PC-9 (cell line): ENCODE results near the gene DPEP2. TPM values are rescaled to one million over a fixed set of nuclear protein-coding genes. Genes with fewer than 3 reads are reported as not detected.

Experiments used
- BruUV-seq: library from RNA; stranded (reverse); fragments of 400-500 nt; replicated peaks from 2 replicates; lab custom pipeline; 2021; lab: Mats Ljungman, UMichigan
- CTCF ChIA-PET: fragments of 300-600 bp; sonication (Branson Sonifier 250); formaldehyde crosslinking; loops from one replicate; lab custom pipeline; 2022; ENCODE audit warnings: antibody characterized with exemption; lab: Charles Lee
- POLR2A ChIA-PET: fragments of 300-600 bp; sonication (Branson Sonifier 250); formaldehyde crosslinking; loops from one replicate; lab custom pipeline; 2022; ENCODE audit warnings: antibody characterized with exemption; ENCODE audit not compliant: unreplicated experiment; lab: Charles Lee
- DNase-seq, 2 experiments: peaks; one replicate each; pipeline versions ENCODE4 v3.0.0 to v3.0.0-alpha.2; 2015 to 2022; ENCODE audit warnings: mixed read lengths in 1 of 2
- H2AFZ ChIP-seq: fragments of 200-600 bp; sonication (generic); 2 replicates; pipeline ENCODE4 v1.8.1; 2017; ENCODE audit warnings: antibody characterized with exemption
- H3F3A ChIP-seq: fragments of 200-600 bp; sonication (generic); 2 replicates; pipeline ENCODE4 v1.8.1; 2017; ENCODE audit warnings: antibody characterized with exemption, mild to moderate bottlenecking, low read depth; ENCODE audit not compliant: insufficient read depth
- H3K27ac ChIP-seq: fragments of 200-600 bp; sonication (generic); 2 replicates; pipeline ENCODE4 v1.6.1; 2016; ENCODE audit warnings: mixed run types
- H3K27me3 ChIP-seq: fragments of 200-600 bp; sonication (generic); 2 replicates; pipeline ENCODE4 v1.6.1; 2016; ENCODE audit warnings: low read depth, mixed run types; ENCODE audit not compliant: insufficient read depth
- H3K36me3 ChIP-seq: fragments of 200-600 bp; sonication (generic); 2 replicates; pipeline ENCODE4 v1.6.1; 2016; ENCODE audit warnings: low read depth, mixed run types
- H3K4me1 ChIP-seq: fragments of 200-600 bp; sonication (generic); replicated peaks from 2 replicates; pipeline ENCODE4 v1.6.1; 2016; ENCODE audit warnings: mixed run types; ENCODE audit not compliant: insufficient read depth
- H3K4me2 ChIP-seq: fragments of 200-600 bp; sonication (generic); 2 replicates; pipeline ENCODE4 v1.6.1; 2017; ENCODE audit warnings: mixed run types
- H3K4me3 ChIP-seq: fragments of 200-600 bp; sonication (generic); 2 replicates; pipeline ENCODE4 v1.6.1; 2016; ENCODE audit warnings: mixed run types
- H3K79me2 ChIP-seq: fragments of 200-600 bp; sonication (generic); 2 replicates; pipeline ENCODE4 v1.6.1; 2017; ENCODE audit warnings: low read depth, mixed run types
- H3K9me2 ChIP-seq: fragments of 200-600 bp; sonication (generic); 2 replicates; pipeline ENCODE4 v1.8.1; 2017; ENCODE audit warnings: mild to moderate bottlenecking; ENCODE audit not compliant: insufficient read depth
- H3K9me3 ChIP-seq: fragments of 200-600 bp; sonication (generic); 2 replicates; pipeline ENCODE4 v1.8.1; 2016; ENCODE audit warnings: low read depth; ENCODE audit not compliant: insufficient read depth
- H4K20me1 ChIP-seq: fragments of 200-600 bp; sonication (generic); 2 replicates; pipeline ENCODE4 v1.8.1; 2017; ENCODE audit not compliant: insufficient read depth
- CTCF ChIP-seq: fragments of 200-600 bp; sonication (generic); conservative IDR thresholded peaks from 2 replicates; pipeline ENCODE4 v1.6.1; 2017; ENCODE audit warnings: mixed run types, antibody characterized with exemption, mild to moderate bottlenecking, moderate library complexity
- EZH2 ChIP-seq: fragments of 200-600 bp; sonication (generic); IDR thresholded peaks from 2 replicates; pipeline ENCODE4 v1.8.0; 2017; ENCODE audit warnings: antibody characterized with exemption, low read depth
- intact Hi-C: fragments of 100-400 bp; cut with micrococcal nuclease; formaldehyde crosslinking; loops from one replicate; pipeline ENCODE4 v1.10.0; 2022; ENCODE audit not compliant: unreplicated experiment
- total RNA-seq: library from RNA; stranded (reverse); gene quantifications from 2 replicates; pipeline ENCODE4 v1.2.3, GENCODE V29; 2021

Gene DPEP2
- total RNA-seq, 1 experiment from 2014 or later, result not detected

GRCh38 chr16:68005786-68006286, 6.6 kb upstream of the DPEP2 start:
- Histone ChIP-seq H3K4me3 (no peak overlapping the region), H4K20me1 (no peaks in the 10 kb centered on the region), H3K4me1 (peaks cover 20% of the 10 kb centered on the region), H3K79me2 (no peaks in the 10 kb centered on the region), H3K9me2 (no peaks in the 10 kb centered on the region), H3K27me3 (no peaks in the 10 kb centered on the region), H3K9me3 (no peaks in the 10 kb centered on the region), H3K27ac (peak overlapping the region; percentile 71), H3K4me2 (peak overlapping the region; percentile 63), H2AFZ (peak overlapping the region; percentile 69), H3F3A (peaks cover 20% of the 10 kb centered on the region), H3K36me3 (no peaks in the 10 kb centered on the region)
- peak; percentile 56 to 87 for DNase-seq
- BruUV-seq, result TSS peak; percentile 47
- TF ChIP-seq CTCF, result no peak
- TF ChIP-seq EZH2, result no peak
- intact Hi-C loops, result no loop called here
- ChIA-PET POLR2A (interaction anchor here (0.5 kb wide), 1 partner anchor 37 kb away, joined by 34 read pairs; no protein-coding TSS in a partner anchor), CTCF (interaction anchor here (0.6 kb wide), 1 partner anchor 35 kb away, joined by 4 read pairs; no protein-coding TSS in a partner anchor)

GRCh38 chr16:68005211-68005610, 5.9 kb upstream of the DPEP2 start:
- H2AFZ ChIP-seq, result peak overlapping the region; percentile 69
- POLR2A ChIA-PET, result interaction anchor here (0.5 kb wide), 1 partner anchor 36 kb away, joined by 34 read pairs; no protein-coding TSS in a partner anchor
- no peak overlapping the region for H3K4me3 ChIP-seq
- H4K20me1 ChIP-seq, result no peaks in the 10 kb centered on the region
- no peaks in the 10 kb centered on the region for H3K9me3 ChIP-seq
- TF ChIP-seq EZH2, result no peak
- no peak for TF ChIP-seq CTCF
- H3F3A ChIP-seq, result peaks cover 20% of the 10 kb centered on the region
- no peaks in the 10 kb centered on the region for H3K79me2 ChIP-seq
- intact Hi-C loops, result no loop called here
- peaks cover 20% of the 10 kb centered on the region for H3K4me1 ChIP-seq
- H3K36me3 ChIP-seq, result no peaks in the 10 kb centered on the region
- H3K27ac ChIP-seq, result peak overlapping the region; percentile 71
- DNase-seq, result no peak
- no peaks in the 10 kb centered on the region for H3K9me2 ChIP-seq
- no TSS peak for BruUV-seq
- peak overlapping the region; percentile 63 for H3K4me2 ChIP-seq
- CTCF ChIA-PET, result no interaction called here
- H3K27me3 ChIP-seq, result no peaks in the 10 kb centered on the region

GRCh38 chr16:68003031-68003430, 3.7 kb upstream of the DPEP2 start:
- BruUV-seq, result no TSS peak
- ChIA-PET POLR2A (interaction anchor here (0.7 kb wide), 1 partner anchor 980 kb away, joined by 3 read pairs; no protein-coding TSS in a partner anchor), CTCF (interaction anchor here (0.6 kb wide), 1 partner anchor 9 kb away, joined by 5 read pairs; no protein-coding TSS in a partner anchor)

More at GRCh38 chr16:68003031-68003430, 3.7 kb upstream of the DPEP2 start:
- Histone ChIP-seq H3K9me2 (no peaks in the 10 kb centered on the region), H2AFZ (no peak overlapping the region), H3K9me3 (no peaks in the 10 kb centered on the region), H4K20me1 (no peaks in the 10 kb centered on the region), H3K79me2 (no peaks in the 10 kb centered on the region), H3K27me3 (no peaks in the 10 kb centered on the region), H3K27ac (no peak overlapping the region), H3F3A (peaks cover 20% of the 10 kb centered on the region), H3K4me3 (no peak overlapping the region), H3K4me1 (peaks cover 20% of the 10 kb centered on the region), H3K36me3 (no peaks in the 10 kb centered on the region), H3K4me2 (no peak overlapping the region)
- no peak for DNase-seq
- intact Hi-C loops, result no loop called here
- TF ChIP-seq EZH2 (no peak), CTCF (no peak)
